Measurements from ENCODE around the gene TSPAN15. TPM values are rescaled to one million over a fixed set of nuclear protein-coding genes. Genes with fewer than 3 reads are reported as not detected.

Gene TSPAN15
- total RNA-seq, 1 donor: 0.27 TPM

DNA sequence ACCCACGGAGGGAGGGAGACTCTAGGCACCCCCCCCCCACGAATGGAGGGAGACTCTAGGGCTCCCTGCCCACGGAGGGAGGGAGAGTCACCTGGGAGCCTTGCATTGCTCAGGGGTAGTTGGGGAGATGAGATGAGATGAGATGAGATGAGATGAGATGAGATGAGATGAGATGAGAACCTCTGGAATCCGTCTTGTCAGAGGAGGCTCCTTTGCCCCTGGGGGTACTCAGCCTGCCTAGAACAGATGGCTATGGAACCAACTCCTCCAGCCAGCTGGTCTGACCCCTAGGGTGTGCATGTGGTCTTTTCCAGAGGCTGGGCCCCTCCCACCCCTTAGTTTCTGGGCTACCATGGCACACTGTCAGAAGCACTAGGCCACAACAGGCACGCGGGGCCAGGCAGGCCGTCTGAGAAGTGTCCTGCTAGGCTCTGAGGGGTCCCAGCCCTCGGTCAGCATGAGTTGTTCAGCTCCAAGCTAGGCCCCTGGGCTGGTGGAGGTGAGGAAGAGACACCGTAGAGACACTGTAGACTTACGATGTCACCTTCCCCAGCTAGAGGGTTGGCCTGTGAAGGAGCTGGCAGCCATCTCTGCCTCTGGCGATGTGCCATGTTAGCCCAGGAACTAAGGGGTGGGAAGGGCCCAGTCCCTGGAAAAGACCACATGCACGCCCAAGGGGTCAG is 8.8 kb downstream of the TSPAN15 start:
- TF ChIP-seq, protein P1, sequence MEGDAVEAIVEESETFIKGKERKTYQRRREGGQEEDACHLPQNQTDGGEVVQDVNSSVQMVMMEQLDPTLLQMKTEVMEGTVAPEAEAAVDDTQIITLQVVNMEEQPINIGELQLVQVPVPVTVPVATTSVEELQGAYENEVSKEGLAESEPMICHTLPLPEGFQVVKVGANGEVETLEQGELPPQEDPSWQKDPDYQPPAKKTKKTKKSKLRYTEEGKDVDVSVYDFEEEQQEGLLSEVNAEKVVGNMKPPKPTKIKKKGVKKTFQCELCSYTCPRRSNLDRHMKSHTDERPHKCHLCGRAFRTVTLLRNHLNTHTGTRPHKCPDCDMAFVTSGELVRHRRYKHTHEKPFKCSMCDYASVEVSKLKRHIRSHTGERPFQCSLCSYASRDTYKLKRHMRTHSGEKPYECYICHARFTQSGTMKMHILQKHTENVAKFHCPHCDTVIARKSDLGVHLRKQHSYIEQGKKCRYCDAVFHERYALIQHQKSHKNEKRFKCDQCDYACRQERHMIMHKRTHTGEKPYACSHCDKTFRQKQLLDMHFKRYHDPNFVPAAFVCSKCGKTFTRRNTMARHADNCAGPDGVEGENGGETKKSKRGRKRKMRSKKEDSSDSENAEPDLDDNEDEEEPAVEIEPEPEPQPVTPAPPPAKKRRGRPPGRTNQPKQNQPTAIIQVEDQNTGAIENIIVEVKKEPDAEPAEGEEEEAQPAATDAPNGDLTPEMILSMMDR (IDR thresholded peaks at IDR 0.05; ENCODE audit: insufficient read depth, low read length): no peak
- no peak for DNase-seq (ENCODE audit: low read depth)
- H3K4me3 ChIP-seq (ENCODE audit: low read depth, low read length): no peak overlapping the region

DNA sequence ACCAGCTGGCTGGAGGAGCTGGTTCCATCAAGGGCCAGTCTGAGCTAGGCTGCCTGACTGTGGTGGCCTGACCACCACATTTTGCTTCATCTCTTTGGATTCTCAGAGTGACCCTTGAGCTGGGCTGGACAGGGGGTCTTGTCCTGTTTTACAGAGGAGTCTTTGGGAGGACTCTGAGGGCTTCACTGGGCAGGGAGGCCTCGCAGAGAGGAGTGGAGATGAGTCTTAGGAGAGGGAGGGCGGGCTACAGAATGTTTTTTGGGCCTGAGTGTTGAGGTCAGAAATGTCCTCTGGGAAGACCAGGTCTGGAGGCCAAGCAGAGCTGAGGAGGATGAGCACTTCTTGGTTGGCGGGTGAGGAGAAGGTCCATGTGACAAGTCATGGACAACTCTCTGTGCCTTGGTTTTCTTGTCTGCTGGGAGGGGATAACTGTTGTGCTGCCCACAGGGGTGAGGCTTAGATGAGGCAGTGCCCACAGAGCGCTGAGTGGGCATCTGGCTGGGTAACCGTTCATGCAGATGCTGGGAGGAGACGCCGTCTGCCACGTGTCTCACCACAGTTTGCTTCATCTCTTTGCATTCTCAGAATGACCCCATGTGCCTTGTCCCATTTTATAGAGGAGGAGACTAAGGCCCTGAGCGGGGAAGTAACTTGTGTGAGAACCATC is 9.4 kb downstream of the TSPAN15 start:
- DNase-seq (ENCODE audit: low read depth): no peak
- TF ChIP-seq, protein P1 (IDR thresholded peaks at IDR 0.05; ENCODE audit: insufficient read depth, low read length): no peak
- no peak overlapping the region for H3K4me3 ChIP-seq (ENCODE audit: low read depth, low read length)

DNA sequence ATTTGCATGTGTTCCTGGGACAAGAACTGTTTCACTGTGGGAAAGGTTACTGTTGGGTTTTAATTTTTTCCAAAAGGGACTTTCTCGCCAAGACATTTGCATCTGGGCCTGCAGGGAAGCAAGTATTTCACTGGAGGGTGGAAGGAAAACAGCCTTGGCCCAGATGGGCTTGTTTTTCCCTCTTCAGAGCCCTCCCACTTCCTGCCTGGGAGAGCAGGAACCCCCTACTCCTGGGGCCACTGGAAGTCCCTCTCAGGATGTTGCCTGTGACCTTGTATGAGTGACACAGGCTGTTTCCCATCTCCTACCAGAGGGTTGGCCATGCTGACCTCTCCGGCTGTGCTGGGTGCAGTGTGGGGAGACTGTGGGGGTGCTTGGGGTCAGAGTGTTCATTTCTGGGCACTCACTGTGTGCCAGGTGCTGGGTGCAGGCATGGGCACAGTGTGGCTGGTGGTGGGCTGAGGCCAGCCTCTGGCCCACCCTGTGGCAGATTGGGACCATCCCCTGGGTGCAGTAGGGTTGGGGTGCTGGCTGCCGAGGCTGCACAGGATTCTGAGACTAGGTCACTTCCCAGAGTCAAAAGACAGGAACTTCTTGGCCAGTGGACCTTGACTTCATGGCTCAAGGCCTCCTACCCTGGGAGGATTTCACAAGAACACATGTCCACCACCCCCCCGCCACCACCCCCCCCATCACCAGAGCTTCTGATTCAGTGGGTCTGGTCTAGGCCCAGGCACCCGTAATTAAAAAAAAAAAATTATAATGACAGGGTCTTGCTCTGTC is 10.2 kb downstream of the TSPAN15 start:
- no peak for DNase-seq (ENCODE audit: low read depth)
- H3K4me3 ChIP-seq (ENCODE audit: low read depth, low read length): no peak overlapping the region
- TF ChIP-seq, protein P1 (IDR thresholded peaks at IDR 0.05; ENCODE audit: insufficient read depth, low read length): no peak

DNA sequence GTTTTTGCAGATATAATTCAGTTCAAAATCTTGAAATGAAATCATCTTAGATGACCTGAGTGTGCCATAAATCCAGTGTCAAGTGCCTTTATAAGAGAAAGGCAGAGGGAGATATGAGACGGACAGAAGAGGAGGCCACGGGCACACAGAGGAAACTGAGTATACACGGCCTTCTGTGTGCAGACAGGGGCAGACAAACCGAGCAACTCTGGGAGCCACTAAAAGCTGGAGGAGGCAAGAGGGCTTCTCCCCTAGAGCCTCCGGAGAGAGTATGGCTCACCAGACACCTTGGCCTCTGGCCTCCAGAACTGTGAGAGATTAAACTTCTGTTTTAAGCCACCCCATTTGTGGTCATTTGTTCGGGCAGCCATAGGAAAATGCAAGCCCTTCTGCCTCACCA is 12.6 kb downstream of the TSPAN15 start:
- no peak overlapping the region for H3K4me3 ChIP-seq (ENCODE audit: low read depth, low read length)
- DNase-seq (ENCODE audit: low read depth): no peak
- TF ChIP-seq, protein P1 (IDR thresholded peaks at IDR 0.05; ENCODE audit: insufficient read depth, low read length): no peak

DNA sequence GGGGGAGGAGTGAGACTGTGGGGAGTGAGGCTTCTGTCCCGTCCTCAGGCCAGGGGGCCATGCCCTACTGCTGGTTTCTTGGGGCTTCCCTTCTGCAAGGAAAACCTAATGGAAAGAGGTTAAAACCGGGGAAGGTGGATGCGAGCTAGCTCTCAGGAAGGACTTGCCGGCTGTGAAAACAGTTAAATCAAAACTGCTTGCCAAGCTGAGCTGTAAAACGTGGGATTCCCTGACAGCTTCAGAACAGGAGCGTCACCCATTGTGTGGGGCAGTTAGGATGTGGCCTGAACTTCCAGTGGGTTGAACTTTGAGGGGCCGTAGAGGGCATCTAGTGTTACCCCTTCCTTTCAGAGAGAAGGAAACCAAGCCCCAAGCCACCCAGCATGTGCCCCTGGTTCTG is 13.1 kb downstream of the TSPAN15 start:
- DNase-seq (ENCODE audit: low read depth): no peak
- H3K4me3 ChIP-seq (ENCODE audit: low read depth, low read length): no peak overlapping the region
- TF ChIP-seq, protein P1 (IDR thresholded peaks at IDR 0.05; ENCODE audit: insufficient read depth, low read length): no peak

DNA sequence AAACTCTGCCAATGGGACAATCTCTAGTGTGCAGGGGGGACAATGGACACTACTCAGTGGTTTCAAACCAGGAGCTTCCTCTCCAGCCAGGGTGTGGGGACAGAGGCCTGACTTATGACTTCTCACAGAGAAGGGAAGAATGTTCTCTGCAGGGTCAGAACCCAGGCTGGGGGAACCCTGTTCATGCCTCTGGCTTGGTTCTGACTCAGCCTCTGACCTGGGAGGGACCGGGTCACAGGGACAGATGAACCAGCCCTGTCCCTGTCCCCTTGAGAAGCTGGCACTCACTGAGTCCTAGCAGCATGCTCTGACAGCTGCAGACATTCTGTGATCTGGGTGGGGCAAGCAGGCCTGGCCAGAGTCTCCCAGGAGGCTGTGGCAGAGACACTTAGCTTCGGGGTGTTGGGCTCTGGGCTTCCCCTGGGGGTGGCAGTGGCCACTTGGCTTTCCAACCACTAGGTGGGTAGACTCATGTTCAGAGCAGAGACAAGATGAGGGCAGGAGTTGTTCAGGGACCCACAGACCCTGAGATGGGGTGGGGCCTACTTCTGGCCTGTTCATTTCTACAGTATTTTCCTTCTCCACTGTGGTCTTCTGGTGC is 13.6 kb downstream of the TSPAN15 start:
- DNase-seq (ENCODE audit: low read depth): no peak
- TF ChIP-seq, protein P1 (IDR thresholded peaks at IDR 0.05; ENCODE audit: insufficient read depth, low read length): no peak

More for the DNA sequence above, 13.6 kb downstream of the TSPAN15 start:
- H3K4me3 ChIP-seq (ENCODE audit: low read depth, low read length): no peak overlapping the region

Data from fibroblast of the aortic adventitia (primary cell).